Psoas muscle (tissue), 8 donors: Measurements from ENCODE around the gene PRCC. TPM values are rescaled to one million over a fixed set of nuclear protein-coding genes. Genes with fewer than 3 reads are reported as not detected.

ENCODE experiments used
- ATAC-seq, 4 donors: fragments of 200-7000 bp; cut with Tn5 transposase; one replicate each; pipeline ENCODE4 v1.9.1; 2020; ENCODE audit warnings: moderate library complexity in 3 of 4, mild to moderate bottlenecking in 2 of 4
- DNase-seq, 2 donors: peaks; one replicate each; pipeline ENCODE4 v3.0.0-alpha.2; 2020
- H3K27ac ChIP-seq: fragments of 200-600 bp; one replicate; pipeline ENCODE4 v1.8.0; 2022
- H3K27me3 ChIP-seq, 3 donors: fragments of 200-600 bp in 1 of 3; one replicate each; pipeline versions ENCODE4 v1.6.1 to v1.8.0; 2013 to 2022; ENCODE audit warnings: low read length in 2 of 3, mild to moderate bottlenecking in 2 of 3, moderate library complexity in 1 of 3; ENCODE audit not compliant: insufficient read depth in 3 of 3
- H3K36me3 ChIP-seq, 2 donors: fragments of 200-600 bp in 1 of 2; one replicate each; pipeline versions ENCODE4 v1.6.1 to v1.8.0; 2013 to 2022; ENCODE audit warnings: low read depth in 1 of 2, mild to moderate bottlenecking in 1 of 2, moderate library complexity in 1 of 2; ENCODE audit not compliant: insufficient read depth in 1 of 2
- H3K4me1 ChIP-seq: fragments of 200-600 bp; one replicate; pipeline ENCODE4 v1.8.0; 2022
- H3K4me3 ChIP-seq: fragments of 200-600 bp; one replicate; pipeline ENCODE4 v1.8.0; 2022; ENCODE audit warnings: mild to moderate bottlenecking
- H3K9me3 ChIP-seq: fragments of 200-600 bp; one replicate; pipeline ENCODE4 v1.8.0; 2022
- WGBS, 3 donors: extraction: QIAGEN DNeasy Blood & Tissue Kit; methylation state at CpG; one replicate each; pipeline versions ENCODE4 v1.1.6 to v1.1.7; 2013; 5-methylcytosine and 5-hydroxymethylcytosine counted together
- intact Hi-C, 2 donors: fragments of 100-400 bp; cut with DNase I; formaldehyde crosslinking; loops; one replicate each; pipeline versions ENCODE4 v1.11.0 to v1.14.2; 2022
- polyA plus RNA-seq, 3 donors: library from polyadenylated mRNA; stranded (reverse); fragments of 200-250 nt; gene quantifications; one replicate each; pipeline ENCODE4 v1.2.3, GENCODE V29; 2013
- total RNA-seq, 4 donors: library from RNA; stranded (reverse); fragmentation: NEBNext Ultra II Directional in 2 of 4; extraction: Animal tissue kit (Norgen Biotek cat#: 25700) in 2 of 4; gene quantifications; one replicate each; pipeline versions ENCODE4 v1.2.1 to v1.2.4, GENCODE V29; 2021 to 2023
- TF ChIP-seq, protein P1 (sequence below): fragments of 200-600 bp; IDR thresholded peaks from one replicate; pipeline ENCODE4 v1.8.0; 2022; ENCODE audit warnings: antibody characterized with exemption
- donor health status: healthy with polysubstance abuse.
- donor health status: DM: no; HTN: no; CAD: no; lungs with moderate emphysema.
- donor health status: Bipolar disorder and iron deficiency.
- donor health status: healthy.
- donor health status: DM: yes; HTN: yes; CAD: no.
- donor health status: DM: no; HTN: no; CAD: no.
- donor health status: DM: no; HTN: no; CAD: no.
- donor health status: DM: yes; HTN: yes; CAD: no.

Gene PRCC
- total and polyA plus RNA-seq, 7 donors: 43.7 to 107 (median 68.8) TPM

DNA sequence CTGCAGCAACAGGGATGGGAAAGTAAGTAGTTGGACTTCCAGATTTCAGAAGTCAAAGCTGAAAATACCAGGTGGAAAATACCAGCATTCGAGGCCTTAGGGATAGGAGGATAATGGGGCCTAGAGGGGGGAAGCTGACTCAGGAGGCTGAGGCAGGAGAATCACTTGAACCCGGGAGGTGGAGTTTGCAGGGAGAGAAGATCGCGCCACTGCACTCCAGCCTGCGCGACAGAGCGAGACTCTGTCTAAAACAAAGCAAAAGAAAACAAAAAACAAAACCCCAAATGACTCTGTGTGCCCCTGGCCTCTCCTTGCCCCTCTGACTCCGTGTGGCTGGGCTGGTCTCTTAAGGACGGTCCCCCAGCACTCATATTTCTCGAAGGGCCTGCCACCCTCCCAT is 46.0 kb downstream of the PRCC start:
- ATAC-seq: no peak
- H3K36me3 ChIP-seq: no peaks in the 10 kb centered on the region
- intact Hi-C loops: no loop called here
- no peak overlapping the region for H3K27ac ChIP-seq
- DNase-seq: no peak
- TF ChIP-seq, protein P1, sequence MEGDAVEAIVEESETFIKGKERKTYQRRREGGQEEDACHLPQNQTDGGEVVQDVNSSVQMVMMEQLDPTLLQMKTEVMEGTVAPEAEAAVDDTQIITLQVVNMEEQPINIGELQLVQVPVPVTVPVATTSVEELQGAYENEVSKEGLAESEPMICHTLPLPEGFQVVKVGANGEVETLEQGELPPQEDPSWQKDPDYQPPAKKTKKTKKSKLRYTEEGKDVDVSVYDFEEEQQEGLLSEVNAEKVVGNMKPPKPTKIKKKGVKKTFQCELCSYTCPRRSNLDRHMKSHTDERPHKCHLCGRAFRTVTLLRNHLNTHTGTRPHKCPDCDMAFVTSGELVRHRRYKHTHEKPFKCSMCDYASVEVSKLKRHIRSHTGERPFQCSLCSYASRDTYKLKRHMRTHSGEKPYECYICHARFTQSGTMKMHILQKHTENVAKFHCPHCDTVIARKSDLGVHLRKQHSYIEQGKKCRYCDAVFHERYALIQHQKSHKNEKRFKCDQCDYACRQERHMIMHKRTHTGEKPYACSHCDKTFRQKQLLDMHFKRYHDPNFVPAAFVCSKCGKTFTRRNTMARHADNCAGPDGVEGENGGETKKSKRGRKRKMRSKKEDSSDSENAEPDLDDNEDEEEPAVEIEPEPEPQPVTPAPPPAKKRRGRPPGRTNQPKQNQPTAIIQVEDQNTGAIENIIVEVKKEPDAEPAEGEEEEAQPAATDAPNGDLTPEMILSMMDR: no peak
- peaks cover 7% of the 10 kb centered on the region for H3K4me1 ChIP-seq
- 43 to 60% (median 52%) methylated on average over 10 of the region's 10 CpGs for WGBS, 3 donors
- peak overlapping the region; percentile 66 for H3K4me3 ChIP-seq
- H3K9me3 ChIP-seq: no peaks in the 10 kb centered on the region
- peaks cover 0 to 4% (median 3%) of the 10 kb centered on the region in 3 donors for H3K27me3 ChIP-seq

DNA sequence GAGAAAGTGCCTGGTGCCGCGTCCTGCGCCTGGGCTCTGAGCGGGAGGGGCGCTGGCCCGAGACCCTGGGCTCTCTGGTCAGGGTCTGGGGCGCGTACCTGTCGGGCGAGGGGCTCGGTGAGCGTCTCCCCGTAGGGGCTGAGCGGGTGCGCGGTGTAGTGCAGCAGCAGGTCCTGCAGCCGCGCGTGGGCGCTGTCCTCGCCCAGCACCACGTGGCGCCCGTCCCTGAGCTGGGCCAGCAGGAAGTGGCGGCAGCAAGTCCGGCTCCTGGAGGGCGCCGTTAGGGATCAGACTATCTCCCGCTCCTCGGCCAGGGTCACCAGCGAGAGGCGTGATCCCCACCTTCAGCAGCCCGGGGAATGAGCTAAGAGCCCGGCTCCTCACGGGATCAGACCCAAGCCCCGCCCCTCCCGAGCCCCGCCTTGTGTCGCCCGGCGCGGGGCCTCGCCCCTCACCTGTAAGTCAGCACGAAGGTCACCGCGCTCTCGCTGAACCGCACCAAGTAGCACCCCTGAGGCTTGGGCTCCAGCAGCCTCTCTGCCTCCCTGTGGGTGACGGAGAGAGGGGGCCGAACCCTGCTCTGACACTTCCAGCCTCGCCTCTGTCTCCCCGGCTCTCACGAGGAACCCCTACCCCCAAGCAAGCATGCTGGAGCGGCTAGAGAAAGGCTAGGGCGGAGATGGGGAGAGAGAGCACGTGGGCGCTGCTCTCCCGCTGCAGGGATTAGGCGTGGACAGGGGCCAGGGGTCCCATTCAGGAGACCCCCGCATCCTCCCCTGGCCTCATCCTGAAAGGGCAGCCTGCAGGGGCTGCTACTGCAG is 46.6 kb downstream of the PRCC start:
- H3K4me3 ChIP-seq: peak overlapping the region; percentile 66
- intact Hi-C loops: no loop called here
- peak; percentile 72 to 85 (median 82) for ATAC-seq
- TF ChIP-seq, protein P1: peak; percentile 57
- DNase-seq: peak; percentile 66 to 83
- H3K36me3 ChIP-seq: no peaks in the 10 kb centered on the region
- H3K27ac ChIP-seq: no peak overlapping the region
- WGBS, 3 donors: 11 to 15% (median 12%) methylated on average over 43 to 60 of the region's 60 CpGs
- H3K4me1 ChIP-seq: peaks cover 7% of the 10 kb centered on the region
- H3K27me3 ChIP-seq: peaks cover 0 to 4% (median 3%) of the 10 kb centered on the region in 3 donors
- no peaks in the 10 kb centered on the region for H3K9me3 ChIP-seq

DNA sequence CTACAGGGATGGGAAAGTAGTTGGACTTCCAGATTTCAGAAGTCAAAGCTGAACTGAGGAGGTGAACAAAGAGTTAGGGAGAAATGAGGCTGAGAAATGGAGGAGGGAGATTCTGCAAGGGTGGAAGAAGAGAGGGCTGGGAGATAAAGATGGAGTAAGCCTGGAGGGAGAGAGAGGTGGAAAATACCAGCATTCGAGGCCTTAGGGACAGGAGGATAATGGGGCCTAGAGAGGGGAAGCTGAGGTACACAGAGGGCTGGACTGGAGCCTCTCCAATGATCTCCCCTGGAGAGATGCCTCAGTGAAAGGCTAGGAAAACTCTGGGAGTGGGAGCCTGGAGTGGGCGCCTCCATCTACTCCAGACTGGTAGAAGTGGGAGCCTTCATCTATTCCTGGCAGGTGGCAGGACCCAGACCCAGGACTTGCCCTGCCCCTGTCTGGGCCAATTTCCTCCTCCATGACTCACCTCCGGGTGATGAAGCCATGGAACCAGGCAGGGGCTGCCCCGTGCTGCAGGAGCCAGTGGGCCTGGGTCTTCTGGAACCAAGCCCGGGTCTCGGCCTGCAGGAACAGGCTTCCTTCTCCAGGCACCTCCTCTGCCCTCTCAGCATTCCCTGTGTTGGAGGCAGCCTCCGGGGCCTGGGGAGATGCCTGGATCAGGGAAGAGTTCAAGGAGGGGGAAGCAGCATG is 47.4 kb downstream of the PRCC start:
- ATAC-seq (no peak), DNase-seq (no peak)
- intact Hi-C loops: no loop called here
- peaks cover 0 to 4% (median 3%) of the 10 kb centered on the region in 3 donors for H3K27me3 ChIP-seq
- peaks cover 7% of the 10 kb centered on the region for H3K4me1 ChIP-seq
- no peaks in the 10 kb centered on the region for H3K9me3 ChIP-seq
- H3K27ac ChIP-seq: no peak overlapping the region
- 75 to 81% (median 78%) methylated on average over 7 of the region's 7 CpGs for WGBS, 3 donors
- TF ChIP-seq, protein P1: no peak
- peak overlapping the region; percentile 66 for H3K4me3 ChIP-seq
- no peaks in the 10 kb centered on the region for H3K36me3 ChIP-seq

- Histone ChIP-seq H3K4me3 (peak overlapping the region; percentile 41), H3K4me1 (peaks cover 7% of the 10 kb centered on the region), H3K9me3 (no peaks in the 10 kb centered on the region), H3K27me3 (peaks cover 0 to 4% (median 3%) of the 10 kb centered on the region in 3 donors), H3K27ac (peak overlapping the region; percentile 21), H3K36me3 (no peaks in the 10 kb centered on the region)
- DNase-seq (peak; percentile 65 to 82), ATAC-seq (peak; percentile 43 to 70 (median 64))
- WGBS, 3 donors: 50 to 66% (median 62%) methylated on average over 5 of the region's 5 CpGs
- TF ChIP-seq, protein P1: no peak
- intact Hi-C loops: no loop called here
These were observed 48.0 kb downstream of the PRCC start for GRCh38 chr1:156815307-156815826.
